ENCODE measurements around the gene VSIG8.

Gene VSIG8

GRCh38 chr1:159829273-159829634, 33.2 kb downstream of the VSIG8 start:
- DNase-seq (ENCODE audit: low read depth), result no peak

- no peak for DNase-seq (ENCODE audit: low read depth)
Observed at GRCh38 chr1:159828581-159829272, 33.7 kb downstream of the VSIG8 start.

GRCh38 chr1:159828176-159828575, 34.3 kb downstream of the VSIG8 start:
- DNase-seq (ENCODE audit: low read depth), result no peak

- DNase-seq (ENCODE audit: low read depth), result no peak
Observed at GRCh38 chr1:159827549-159827948, 34.9 kb downstream of the VSIG8 start.

GRCh38 chr1:159827102-159827490, 35.4 kb downstream of the VSIG8 start:
- DNase-seq (ENCODE audit: low read depth), result no peak

- peak; percentile 17 for DNase-seq (ENCODE audit: low read depth)
Observed at GRCh38 chr1:159826441-159827101, 35.9 kb downstream of the VSIG8 start, which contains the start of gene SLAMF8. Gene SLAMF8, plus strand, starts transcription at chr1:159826873. Its CDS starts 26 bp downstream, at chr1:159826899.

GRCh38 chr1:159825564-159825963, 36.9 kb downstream of the VSIG8 start:
- no peak for DNase-seq (ENCODE audit: low read depth)

GRCh38 chr1:159823406-159823805, 39.1 kb downstream of the VSIG8 start:
- DNase-seq (ENCODE audit: low read depth), result no peak

- no peak for DNase-seq (ENCODE audit: low read depth)
Observed at GRCh38 chr1:159821171-159821867, 41.1 kb downstream of the VSIG8 start.

GRCh38 chr1:159817276-159818041, 45.0 kb downstream of the VSIG8 start:
- no peak for DNase-seq (ENCODE audit: low read depth)

GRCh38 chr1:159815926-159816325, 46.5 kb downstream of the VSIG8 start:
- DNase-seq (ENCODE audit: low read depth), result no peak

- DNase-seq (ENCODE audit: low read depth), result no peak
Observed at GRCh38 chr1:159804924-159805323, 57.5 kb downstream of the VSIG8 start.
